Measurements from ENCODE around the gene RALB.
"Not testable (repeated sequence)": the region's sequence is repeated elsewhere in the genome, so short reads cannot be mapped to it uniquely, and the experiment has no call there.

GRCh38 chr2:120259939-120260338 lies 7.3 kb downstream of the RALB start:
- not testable (repeated sequence) for TF ChIP-seq POLR2A (IDR thresholded peaks at IDR 0.05)
- TF ChIP-seq, protein P1, sequence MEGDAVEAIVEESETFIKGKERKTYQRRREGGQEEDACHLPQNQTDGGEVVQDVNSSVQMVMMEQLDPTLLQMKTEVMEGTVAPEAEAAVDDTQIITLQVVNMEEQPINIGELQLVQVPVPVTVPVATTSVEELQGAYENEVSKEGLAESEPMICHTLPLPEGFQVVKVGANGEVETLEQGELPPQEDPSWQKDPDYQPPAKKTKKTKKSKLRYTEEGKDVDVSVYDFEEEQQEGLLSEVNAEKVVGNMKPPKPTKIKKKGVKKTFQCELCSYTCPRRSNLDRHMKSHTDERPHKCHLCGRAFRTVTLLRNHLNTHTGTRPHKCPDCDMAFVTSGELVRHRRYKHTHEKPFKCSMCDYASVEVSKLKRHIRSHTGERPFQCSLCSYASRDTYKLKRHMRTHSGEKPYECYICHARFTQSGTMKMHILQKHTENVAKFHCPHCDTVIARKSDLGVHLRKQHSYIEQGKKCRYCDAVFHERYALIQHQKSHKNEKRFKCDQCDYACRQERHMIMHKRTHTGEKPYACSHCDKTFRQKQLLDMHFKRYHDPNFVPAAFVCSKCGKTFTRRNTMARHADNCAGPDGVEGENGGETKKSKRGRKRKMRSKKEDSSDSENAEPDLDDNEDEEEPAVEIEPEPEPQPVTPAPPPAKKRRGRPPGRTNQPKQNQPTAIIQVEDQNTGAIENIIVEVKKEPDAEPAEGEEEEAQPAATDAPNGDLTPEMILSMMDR (IDR thresholded peaks at IDR 0.05): not testable (repeated sequence)

Data from lower leg skin (tissue), 3 donors.